ENCODE data around the gene ACVR1.
A peak's percentile ranks its signal among the peaks of the same experiment; 100 is the strongest.

Gene ACVR1

GRCh38 chr2:157825885-157826284 lies 50.2 kb downstream of the ACVR1 start:
- Histone ChIP-seq H3K36me3 (no peaks in the 10 kb centered on the region), H3K27me3 (ENCODE audit: insufficient read depth, low read depth, severe bottlenecking) (no peaks in the 10 kb centered on the region), H3K4me3 (ENCODE audit: low read depth, low read length) (no peak overlapping the region), H3K9me3 (ENCODE audit: severe bottlenecking) (no peaks in the 10 kb centered on the region), H3K27ac (no peak overlapping the region)
- no peak for TF ChIP-seq CTCF (IDR thresholded peaks at IDR 0.05; ENCODE audit: low read depth, low read length)
- DNase-seq, result peak; percentile 42

GRCh38 chr2:157822993-157823392 lies 53.1 kb downstream of the ACVR1 start:
- no peaks in the 10 kb centered on the region for H3K36me3 ChIP-seq
- H3K4me3 ChIP-seq (ENCODE audit: low read depth, low read length), result no peak overlapping the region
- DNase-seq, result no peak
- H3K9me3 ChIP-seq (ENCODE audit: severe bottlenecking), result no peaks in the 10 kb centered on the region
- TF ChIP-seq CTCF (IDR thresholded peaks at IDR 0.05; ENCODE audit: low read depth, low read length), result no peak
- H3K27ac ChIP-seq, result no peak overlapping the region
- H3K27me3 ChIP-seq (ENCODE audit: insufficient read depth, low read depth, severe bottlenecking), result no peaks in the 10 kb centered on the region

- Histone ChIP-seq H3K36me3 (no peaks in the 10 kb centered on the region), H3K4me3 (ENCODE audit: low read depth, low read length) (no peak overlapping the region), H3K27ac (no peak overlapping the region), H3K27me3 (ENCODE audit: insufficient read depth, low read depth, severe bottlenecking) (no peaks in the 10 kb centered on the region), H3K9me3 (ENCODE audit: severe bottlenecking) (no peaks in the 10 kb centered on the region)
- DNase-seq, result no peak
- no peak for TF ChIP-seq CTCF (IDR thresholded peaks at IDR 0.05; ENCODE audit: low read depth, low read length)
Observed at GRCh38 chr2:157822533-157822932, 53.6 kb downstream of the ACVR1 start.

GRCh38 chr2:157821519-157822131 lies 54.5 kb downstream of the ACVR1 start:
- TF ChIP-seq CTCF (IDR thresholded peaks at IDR 0.05; ENCODE audit: low read depth, low read length), result no peak
- Histone ChIP-seq H3K27me3 (ENCODE audit: insufficient read depth, low read depth, severe bottlenecking) (no peaks in the 10 kb centered on the region), H3K27ac (no peak overlapping the region), H3K36me3 (no peaks in the 10 kb centered on the region), H3K4me3 (ENCODE audit: low read depth, low read length) (no peak overlapping the region), H3K9me3 (ENCODE audit: severe bottlenecking) (no peaks in the 10 kb centered on the region)
- no peak for DNase-seq

- H3K9me3 ChIP-seq (ENCODE audit: severe bottlenecking), result no peaks in the 10 kb centered on the region
- DNase-seq, result no peak
- H3K27me3 ChIP-seq (ENCODE audit: insufficient read depth, low read depth, severe bottlenecking), result no peaks in the 10 kb centered on the region
- no peak for TF ChIP-seq CTCF (IDR thresholded peaks at IDR 0.05; ENCODE audit: low read depth, low read length)
- peaks cover 2% of the 10 kb centered on the region; the same call in 1 of the 2 replicates for H3K36me3 ChIP-seq
- no peak overlapping the region for H3K4me3 ChIP-seq (ENCODE audit: low read depth, low read length)
- no peak overlapping the region for H3K27ac ChIP-seq
Observed at GRCh38 chr2:157820193-157820592, 55.9 kb downstream of the ACVR1 start.

- H3K4me3 ChIP-seq (ENCODE audit: low read depth, low read length), result no peak overlapping the region
- DNase-seq, result no peak
- H3K9me3 ChIP-seq (ENCODE audit: severe bottlenecking), result no peaks in the 10 kb centered on the region
- no peaks in the 10 kb centered on the region for H3K27me3 ChIP-seq (ENCODE audit: insufficient read depth, low read depth, severe bottlenecking)
- no peak overlapping the region for H3K27ac ChIP-seq
- peaks cover 2% of the 10 kb centered on the region; the same call in 1 of the 2 replicates for H3K36me3 ChIP-seq
- no peak for TF ChIP-seq CTCF (IDR thresholded peaks at IDR 0.05; ENCODE audit: low read depth, low read length)
Observed at GRCh38 chr2:157819761-157820160, 56.4 kb downstream of the ACVR1 start.
